SK-N-SH (cell line): ENCODE measurements around the gene COL12A1. TPM values are rescaled to one million over a fixed set of nuclear protein-coding genes. Genes with fewer than 3 reads are reported as not detected.

Experiments used
- CTCF ChIA-PET: fragments of 300-600, 350-600 bp; formaldehyde crosslinking; extraction: SDS; loops from one replicate; lab custom pipeline; 2021; lab: Yijun Ruan, JAX
- POLR2A ChIA-PET: fragments of 350-600 bp; sonication (Branson Sonifier 250); formaldehyde crosslinking; extraction: SDS; loops from one replicate; lab custom pipeline; 2020; ENCODE audit warnings: antibody characterized with exemption, inconsistent platforms; lab: Yijun Ruan, JAX
- DNase-seq: peaks from one replicate; pipeline ENCODE4 v3.0.0; 2012
- H2AFZ ChIP-seq: fragments of 200-600 bp; sonication (generic); 2 replicates; pipeline ENCODE4 v1.8.1; 2016; ENCODE audit warnings: antibody characterized with exemption, mild to moderate bottlenecking, low read depth
- H3F3A ChIP-seq: fragments of 200-600 bp; sonication (generic); replicated peaks from 2 replicates; pipeline ENCODE3; 2016; ENCODE audit warnings: antibody characterized with exemption, mild to moderate bottlenecking; ENCODE audit not compliant: insufficient read depth
- H3K27ac ChIP-seq, 2 experiments: fragments of 200-500 bp in 1 of 2; fragments of 200-600 bp in 1 of 2; sonication (Bioruptor generic) in 1 of 2; sonication (generic), shearing (Covaris generic) in 1 of 2; 2 replicates each; pipeline versions ENCODE4 v1.5.1 to v1.6.1; 2014 to 2016; ENCODE audit warnings: low read depth in 2 of 2, inconsistent platforms in 1 of 2, low read length in 1 of 2, mild to moderate bottlenecking in 1 of 2, mixed read lengths in 1 of 2
- H3K27me3 ChIP-seq: fragments of 200-600 bp; sonication (generic), shearing (Covaris generic); 2 replicates; pipeline ENCODE4 v1.6.1; 2016; ENCODE audit warnings: mixed run types; ENCODE audit not compliant: insufficient read depth
- H3K36me3 ChIP-seq, 2 experiments: fragments of 200-500 bp in 1 of 2; fragments of 200-600 bp in 1 of 2; sonication (Bioruptor generic) in 1 of 2; sonication (generic) in 1 of 2; replicated peaks in 1 of 2; 2 replicates each; pipeline versions ENCODE3 to v1.5.1; 2014 to 2016; ENCODE audit warnings: low read length in 1 of 2, mild to moderate bottlenecking in 1 of 2; ENCODE audit not compliant: insufficient read depth in 2 of 2, control insufficient read depth in 1 of 2
- H3K4me1 ChIP-seq, 2 experiments: fragments of 200-500 bp in 1 of 2; fragments of 200-600 bp in 1 of 2; sonication (Bioruptor generic) in 1 of 2; sonication (generic), shearing (Covaris generic) in 1 of 2; 2 replicates each; pipeline versions ENCODE4 v1.5.1 to v1.6.1; 2014 to 2016; ENCODE audit warnings: low read depth in 1 of 2, low read length in 1 of 2, mixed run types in 1 of 2; ENCODE audit not compliant: insufficient read depth in 2 of 2, control insufficient read depth in 1 of 2
- H3K4me2 ChIP-seq: fragments of 200-600 bp; sonication (generic), shearing (Covaris generic); 2 replicates; pipeline ENCODE4 v1.6.1; 2017; ENCODE audit warnings: mixed run types
- H3K4me3 ChIP-seq, 2 experiments: fragments of 200-500 bp in 1 of 2; fragments of 200-600 bp in 1 of 2; sonication (Bioruptor generic) in 1 of 2; sonication (generic), shearing (Covaris generic) in 1 of 2; 2 replicates each; pipeline versions ENCODE4 v1.5.1 to v1.8.1; 2014 to 2016; ENCODE audit warnings: low read depth in 2 of 2, inconsistent platforms in 1 of 2, low read length in 1 of 2, mild to moderate bottlenecking in 1 of 2, mixed read lengths in 1 of 2, moderate library complexity in 1 of 2
- H3K79me2 ChIP-seq: fragments of 200-600 bp; sonication (generic); 2 replicates; pipeline ENCODE4 v1.8.1; 2017; ENCODE audit warnings: mild to moderate bottlenecking; ENCODE audit not compliant: insufficient read depth
- H3K9ac ChIP-seq: fragments of 200-600 bp; sonication (generic); 2 replicates; pipeline ENCODE4 v1.6.1; 2017; ENCODE audit warnings: mixed run types
- H3K9me2 ChIP-seq: fragments of 200-600 bp; sonication (generic); 2 replicates; pipeline ENCODE4 v1.6.1; 2017; ENCODE audit warnings: mixed run types
- H3K9me3 ChIP-seq: fragments of 200-600 bp; sonication (generic); 2 replicates; pipeline ENCODE4 v1.6.1; 2017; ENCODE audit warnings: mixed run types, mild to moderate bottlenecking, moderate library complexity
- H4K20me1 ChIP-seq: fragments of 200-600 bp; sonication (generic); 2 replicates; pipeline ENCODE4 v1.6.1; 2017; ENCODE audit warnings: mild to moderate bottlenecking, mixed run types; ENCODE audit not compliant: insufficient read depth
- EZH2phosphoT487 ChIP-seq: fragments of 200-600 bp; sonication (generic); IDR thresholded peaks from 2 replicates; pipeline ENCODE4 v1.6.1; 2017; ENCODE audit warnings: low read depth, mixed run types, mild to moderate bottlenecking, antibody characterized with exemption, moderate library complexity, borderline replicate concordance
- FOSL2 ChIP-seq: IDR thresholded peaks from 2 replicates; pipeline ENCODE4 v1.4.0; 2012; ENCODE audit warnings: low read depth, mild to moderate bottlenecking, moderate library complexity, borderline replicate concordance
- FOXJ3 ChIP-seq: sonication (generic); formaldehyde crosslinking; IDR thresholded peaks from 2 replicates; pipeline ENCODE4 v1.5.1; 2020; ENCODE audit warnings: mild to moderate bottlenecking, missing genetic modification reagents
- JUND ChIP-seq: IDR thresholded peaks from 2 replicates; pipeline ENCODE4 v1.4.0; 2012
- MEF2A ChIP-seq: IDR thresholded peaks from 2 replicates; pipeline ENCODE4 v1.4.0; 2012; ENCODE audit warnings: low read depth, borderline replicate concordance
- RCOR1 ChIP-seq: fragments of 150-350 bp; IDR thresholded peaks from 2 replicates; pipeline ENCODE4 v1.6.1; 2017; ENCODE audit warnings: antibody characterized with exemption, low read length
- SIN3A ChIP-seq: IDR thresholded peaks from 2 replicates; pipeline ENCODE4 v1.6.1; 2012; ENCODE audit warnings: low read depth, mild to moderate bottlenecking, low read length, moderate library complexity, borderline replicate concordance
- YY1 ChIP-seq: IDR thresholded peaks from 2 replicates; pipeline ENCODE4 v1.4.0; 2012; ENCODE audit warnings: low read depth, mild to moderate bottlenecking
- WGBS: methylation state at CpG from one replicate; pipeline ENCODE4 v1.1.6; 2017; ENCODE audit warnings: low lambda C conversion rate; 5-methylcytosine and 5-hydroxymethylcytosine counted together
- polyA plus RNA-seq, 3 experiments: library from polyadenylated mRNA; depleted of rRNA; stranded (reverse); fragments of >200 nt; gene quantifications; 2 replicates each; pipeline ENCODE4 v1.2.3, GENCODE V29; 2012
- TF ChIP-seq, protein P1 (sequence below): fragments of 150-350 bp; IDR thresholded peaks from 2 replicates; pipeline ENCODE4 v1.6.1; 2017; ENCODE audit warnings: antibody characterized with exemption, low read length, low read depth, borderline replicate concordance
- TF ChIP-seq, protein P2 (sequence below): IDR thresholded peaks from 2 replicates; pipeline ENCODE4 v1.4.0; 2012; ENCODE audit warnings: low read depth, borderline replicate concordance

Gene COL12A1
- polyA plus RNA-seq, 1 of the 3 experiments (the other 2 are of a cell fraction), result 0.03 TPM

DNA sequence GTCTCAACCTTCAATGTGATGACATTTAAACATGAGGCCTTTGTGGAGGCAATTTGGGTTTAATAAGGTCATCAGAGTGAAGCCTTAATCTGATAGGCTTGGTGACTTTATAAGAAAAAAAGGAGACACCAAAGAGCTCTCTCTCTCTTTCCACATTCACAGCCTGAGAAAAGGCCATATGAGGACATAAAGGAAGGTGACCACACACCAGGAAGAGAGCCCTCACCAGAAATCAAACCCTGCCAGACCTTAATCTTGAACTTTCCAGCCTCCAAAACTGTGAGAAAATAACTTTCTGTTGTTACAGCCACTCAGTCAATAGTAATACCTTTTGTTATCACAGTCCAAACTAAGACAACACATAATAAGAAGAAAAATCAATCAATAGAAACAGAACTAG is 47.7 kb downstream of the COL12A1 start:
- H4K20me1 ChIP-seq, result no peaks in the 10 kb centered on the region
- TF ChIP-seq JUND (no peak), YY1 (no peak)
- TF ChIP-seq, protein P1, sequence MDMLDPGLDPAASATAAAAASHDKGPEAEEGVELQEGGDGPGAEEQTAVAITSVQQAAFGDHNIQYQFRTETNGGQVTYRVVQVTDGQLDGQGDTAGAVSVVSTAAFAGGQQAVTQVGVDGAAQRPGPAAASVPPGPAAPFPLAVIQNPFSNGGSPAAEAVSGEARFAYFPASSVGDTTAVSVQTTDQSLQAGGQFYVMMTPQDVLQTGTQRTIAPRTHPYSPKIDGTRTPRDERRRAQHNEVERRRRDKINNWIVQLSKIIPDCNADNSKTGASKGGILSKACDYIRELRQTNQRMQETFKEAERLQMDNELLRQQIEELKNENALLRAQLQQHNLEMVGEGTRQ, result no peak
- TF ChIP-seq, all 33 proteins: peak for 0
- no peaks in the 10 kb centered on the region for H3F3A ChIP-seq
- peaks cover 12% of the 10 kb centered on the region; the same call in 1 of the 2 replicates for H3K27me3 ChIP-seq
- no peaks in the 10 kb centered on the region for H3K4me1 ChIP-seq
- H3K9me3 ChIP-seq, result no peaks in the 10 kb centered on the region
- no peak overlapping the region for H3K9ac ChIP-seq
- no peaks in the 10 kb centered on the region for H3K9me2 ChIP-seq
- H3K36me3 ChIP-seq, result no peaks in the 10 kb centered on the region
- H3K4me2 ChIP-seq, result no peak overlapping the region
- DNase-seq, result no peak
- POLR2A ChIA-PET, result no interaction called here
- CTCF ChIA-PET, result interaction anchor here (1.0 kb wide), 1 partner anchor 51 kb away, joined by 4 read pairs; no protein-coding TSS in a partner anchor
- H3K79me2 ChIP-seq, result no peaks in the 10 kb centered on the region
- H3K4me3 ChIP-seq, result no peak overlapping the region
- H2AFZ ChIP-seq, result no peak overlapping the region
- no peak overlapping the region for H3K27ac ChIP-seq

DNA sequence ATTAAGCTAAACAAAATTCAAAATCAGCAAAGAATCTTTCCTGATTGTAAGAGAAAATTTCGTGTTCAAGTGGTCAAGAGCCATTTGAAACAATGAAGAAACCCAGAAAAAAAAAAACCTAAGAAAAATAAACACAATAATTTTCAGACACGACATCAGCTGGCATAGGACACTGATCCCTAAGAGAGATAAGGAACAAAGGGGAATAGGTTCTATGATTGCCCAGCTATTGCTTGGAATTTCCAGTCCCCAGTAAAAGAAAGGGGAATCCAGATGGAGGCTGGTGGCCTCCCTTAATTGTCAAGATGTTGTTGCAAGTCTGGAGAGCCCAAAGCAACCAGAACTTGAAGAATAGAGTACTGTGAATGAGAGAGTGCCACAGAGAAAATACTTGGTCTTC is 48.5 kb downstream of the COL12A1 start:
- 1% methylated on average over 2 of the region's 2 CpGs for WGBS
- H3K9ac ChIP-seq, result no peak overlapping the region
- H3K4me2 ChIP-seq, result no peak overlapping the region
- H3K4me1 ChIP-seq, result no peaks in the 10 kb centered on the region
- H3K27ac ChIP-seq, result no peak overlapping the region
- no peaks in the 10 kb centered on the region for H3K79me2 ChIP-seq
- TF ChIP-seq SIN3A (no peak), FOXJ3 (CRISPR knock-in tag) (no peak), MEF2A (no peak), EZH2phosphoT487 (no peak)
- TF ChIP-seq, protein P2, sequence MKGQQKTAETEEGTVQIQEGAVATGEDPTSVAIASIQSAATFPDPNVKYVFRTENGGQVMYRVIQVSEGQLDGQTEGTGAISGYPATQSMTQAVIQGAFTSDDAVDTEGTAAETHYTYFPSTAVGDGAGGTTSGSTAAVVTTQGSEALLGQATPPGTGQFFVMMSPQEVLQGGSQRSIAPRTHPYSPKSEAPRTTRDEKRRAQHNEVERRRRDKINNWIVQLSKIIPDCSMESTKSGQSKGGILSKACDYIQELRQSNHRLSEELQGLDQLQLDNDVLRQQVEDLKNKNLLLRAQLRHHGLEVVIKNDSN, result no peak
- no peaks in the 10 kb centered on the region for H4K20me1 ChIP-seq
- DNase-seq, result no peak
- H3K36me3 ChIP-seq, result no peaks in the 10 kb centered on the region
- peaks cover 12% of the 10 kb centered on the region; the same call in 1 of the 2 replicates for H3K27me3 ChIP-seq
- H3K9me2 ChIP-seq, result no peaks in the 10 kb centered on the region
- H2AFZ ChIP-seq, result no peak overlapping the region
- H3K4me3 ChIP-seq, result no peak overlapping the region
- no peaks in the 10 kb centered on the region for H3F3A ChIP-seq
- POLR2A ChIA-PET, result no interaction called here
- CTCF ChIA-PET, result interaction anchor here (1.0 kb wide), 1 partner anchor 52 kb away, joined by 4 read pairs; no protein-coding TSS in a partner anchor
- H3K9me3 ChIP-seq, result no peaks in the 10 kb centered on the region

DNA sequence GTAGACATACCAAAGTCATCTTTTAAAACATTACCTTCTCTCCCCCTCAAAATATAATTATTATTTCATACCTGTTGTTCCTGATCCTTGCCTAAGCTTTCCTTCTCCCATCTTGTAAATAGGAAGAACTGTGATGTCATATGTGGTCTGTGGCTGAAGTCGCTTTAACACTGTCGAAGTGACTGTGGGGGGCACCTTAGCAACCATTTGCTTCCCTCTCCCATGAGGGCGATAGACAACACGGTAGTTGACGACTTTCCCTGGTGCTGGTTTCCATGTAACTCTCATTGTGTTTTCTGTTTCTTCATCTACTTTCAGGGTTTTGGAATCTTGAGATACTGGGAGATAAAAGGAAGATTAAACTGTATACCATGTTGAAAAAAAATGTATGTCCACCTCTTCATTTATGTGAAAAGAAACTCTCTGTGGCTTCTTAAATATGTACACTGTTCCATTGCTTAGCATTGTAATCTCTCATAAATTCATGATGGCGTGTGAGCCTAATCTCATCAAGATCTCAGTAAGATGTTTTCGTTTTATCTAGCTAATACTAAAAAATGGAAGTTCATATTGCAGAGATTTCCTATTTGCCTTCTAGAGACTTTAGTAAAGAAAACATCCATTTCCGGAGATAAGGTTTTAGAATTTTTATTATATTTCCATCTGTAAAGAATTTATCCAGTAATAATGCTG is 49.5 kb downstream of the COL12A1 start:
- 11% methylated on average over 8 of the region's 8 CpGs for WGBS
- POLR2A ChIA-PET, result no interaction called here
- H2AFZ ChIP-seq, result no peak overlapping the region
- no peaks in the 10 kb centered on the region for H3F3A ChIP-seq
- no peaks in the 10 kb centered on the region for H3K9me3 ChIP-seq
- H3K79me2 ChIP-seq, result no peaks in the 10 kb centered on the region
- no peaks in the 10 kb centered on the region for H3K36me3 ChIP-seq
- H3K4me1 ChIP-seq, result no peaks in the 10 kb centered on the region
- H4K20me1 ChIP-seq, result no peaks in the 10 kb centered on the region
- no peak overlapping the region for H3K9ac ChIP-seq
- no peak overlapping the region for H3K27ac ChIP-seq
- H3K27me3 ChIP-seq, result peaks cover 12% of the 10 kb centered on the region; the same call in 1 of the 2 replicates
- no peak overlapping the region for H3K4me2 ChIP-seq
- CTCF ChIA-PET, result interaction anchor here (0.5 kb wide), 1 partner anchor 721 kb away, joined by 4 read pairs; no protein-coding TSS in a partner anchor
- no peak for DNase-seq
- no peaks in the 10 kb centered on the region for H3K9me2 ChIP-seq
- TF ChIP-seq FOSL2 (no peak), SIN3A (no peak), RCOR1 (no peak), JUND (no peak)
- no peak overlapping the region for H3K4me3 ChIP-seq
